ENCODE measurements around the gene LGMN. TPM values are rescaled to one million over a fixed set of nuclear protein-coding genes. Genes with fewer than 3 reads are reported as not detected.

Gene LGMN
- total and polyA plus RNA-seq, 8 donors, result 75.4 to 251 (median 97.1) TPM

DNA sequence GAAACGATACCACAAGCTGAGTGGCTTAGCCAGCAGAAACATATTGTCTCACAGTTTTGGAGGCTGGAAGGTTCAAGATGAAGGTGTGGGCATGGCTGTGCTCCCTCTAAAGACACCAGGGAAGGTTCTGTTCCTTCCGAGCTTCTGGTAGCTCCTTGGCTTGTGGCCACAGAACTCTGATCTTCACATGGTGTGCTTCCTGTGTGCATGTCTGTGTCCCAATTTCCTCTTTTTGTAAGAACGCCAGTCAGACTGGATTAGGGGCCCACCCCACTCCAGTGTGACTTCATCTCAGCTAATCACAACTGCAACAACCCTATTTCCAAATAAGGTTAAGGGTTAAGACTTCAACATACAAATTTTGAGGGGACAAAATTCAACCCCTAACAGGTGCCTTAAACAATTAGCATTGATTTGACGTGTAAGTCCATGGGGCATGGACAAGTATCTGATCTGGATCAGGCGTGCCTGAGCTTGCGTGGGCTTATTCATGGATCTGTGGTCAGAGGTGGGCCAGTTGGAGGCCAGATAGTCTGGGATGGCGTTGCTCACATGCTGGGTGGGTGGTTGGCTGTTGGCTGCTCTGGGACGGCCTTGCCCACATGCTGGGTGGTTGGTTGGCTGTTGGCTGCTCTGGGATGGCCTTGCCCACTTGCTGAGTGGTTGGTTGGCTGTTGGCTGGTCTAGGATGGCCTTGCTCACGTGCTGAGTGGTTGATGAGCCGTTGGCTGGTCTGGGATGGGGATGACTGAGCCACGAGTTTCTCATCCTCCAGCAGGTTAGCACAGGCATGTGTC is 88.5 kb downstream of the LGMN start:
- no peak for TF ChIP-seq CTCF (IDR thresholded peaks at IDR 0.05)
- Histone ChIP-seq H3K27ac (peak overlapping the region; percentile 75 to 87), H3K4me1 (peaks cover 6 to 86% of the 10 kb centered on the region in 2 donors), H3K9me3 (no peaks in the 10 kb centered on the region), H3K36me3 (peaks cover 0 to 57% of the 10 kb centered on the region in 2 donors), H3K27me3 (no peaks in the 10 kb centered on the region), H3K4me3 (peak overlapping the region in 1 of 2 donors; percentile 2)
- ATAC-seq (peak; percentile 43), DNase-seq (peak in 1 of 4 donors; percentile 75)
- intact Hi-C loops (cut with DNase I), result no loop called here

GRCh38 chr14:92658684-92659083 is 89.7 kb downstream of the LGMN start:
- Histone ChIP-seq H3K4me1 (peaks cover 6 to 85% of the 10 kb centered on the region in 2 donors), H3K27me3 (no peaks in the 10 kb centered on the region), H3K4me3 (no peak overlapping the region), H3K27ac (peak overlapping the region in 1 of 2 donors; percentile 87), H3K36me3 (peaks cover 0 to 58% of the 10 kb centered on the region in 2 donors), H3K9me3 (no peaks in the 10 kb centered on the region)
- DNase-seq (no peak), ATAC-seq (no peak)
- intact Hi-C loops (cut with DNase I), result no loop called here
- no peak for TF ChIP-seq CTCF (IDR thresholded peaks at IDR 0.05)

DNA sequence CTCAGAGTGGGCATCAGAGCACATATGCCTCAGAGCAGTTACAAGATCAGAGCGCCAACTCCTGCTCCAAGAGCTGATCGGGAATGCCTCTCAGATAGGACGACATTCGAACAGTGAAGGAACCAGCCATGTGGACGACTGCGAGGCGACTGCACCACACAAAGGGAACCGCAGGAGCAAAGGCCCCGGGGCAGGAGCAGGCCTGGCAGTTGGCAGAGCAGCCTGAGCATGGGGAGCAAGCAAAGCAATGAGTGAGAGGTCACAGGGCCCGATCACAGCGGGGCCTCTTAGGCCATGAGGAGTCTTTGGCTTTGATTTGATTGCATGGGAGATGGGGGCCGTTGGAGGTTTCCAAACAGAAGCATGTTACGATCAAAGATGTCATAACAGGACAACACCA is 90.3 kb downstream of the LGMN start:
- DNase-seq, result no peak
- no peak for TF ChIP-seq CTCF (IDR thresholded peaks at IDR 0.05)
- H3K9me3 ChIP-seq, result no peaks in the 10 kb centered on the region
- intact Hi-C loops (cut with DNase I), result no loop called here
- peak overlapping the region in 1 of 2 donors; percentile 14 for H3K4me3 ChIP-seq
- H3K36me3 ChIP-seq, result peaks cover 0 to 53% of the 10 kb centered on the region in 2 donors
- H3K4me1 ChIP-seq, result peaks cover 6 to 84% of the 10 kb centered on the region in 2 donors
- no peaks in the 10 kb centered on the region for H3K27me3 ChIP-seq
- H3K27ac ChIP-seq, result peak overlapping the region in 1 of 2 donors; percentile 87
- no peak for ATAC-seq

GRCh38 chr14:92657457-92658142 is 90.8 kb downstream of the LGMN start:
- peak; percentile 63 for ATAC-seq
- TF ChIP-seq CTCF (IDR thresholded peaks at IDR 0.05), result no peak
- DNase-seq, result peak in 2 of 4 donors; percentile 86 to 89
- peak overlapping the region; percentile 26 to 87 for H3K27ac ChIP-seq
- H3K36me3 ChIP-seq, result peaks cover 0 to 51% of the 10 kb centered on the region in 2 donors
- peaks cover 6 to 83% of the 10 kb centered on the region in 2 donors for H3K4me1 ChIP-seq
- intact Hi-C loops (cut with DNase I), result no loop called here
- no peaks in the 10 kb centered on the region for H3K9me3 ChIP-seq
- no peaks in the 10 kb centered on the region for H3K27me3 ChIP-seq
- H3K4me3 ChIP-seq, result peak overlapping the region in 1 of 2 donors; percentile 14
